Kasumi-1 (cell line): ENCODE measurements around the gene ACYP1.

Experiments
- DNase-seq, 2 experiments: peaks; one replicate each; lab custom pipeline; 2025; lab: John Stamatoyannopoulos, UW

The ACYP1 gene

DNA sequence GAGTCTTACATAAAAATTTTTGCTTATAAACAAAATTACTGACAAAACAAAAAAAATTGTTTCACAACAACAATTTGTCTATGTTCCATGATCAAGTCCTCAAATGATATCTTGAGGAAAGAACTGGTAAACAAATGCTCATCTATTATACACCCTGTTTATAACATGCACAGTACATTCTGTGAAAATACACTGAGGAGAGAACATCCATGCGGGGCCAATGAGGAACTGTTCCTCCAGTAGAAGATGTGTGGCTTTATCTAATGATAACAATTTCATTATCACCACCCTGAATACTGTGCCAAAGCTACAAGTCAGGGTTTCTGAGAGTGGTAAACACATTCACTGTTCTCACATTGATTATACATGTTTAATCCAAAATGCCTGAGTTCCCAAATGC is 23.3 kb downstream of the ACYP1 start:
- DNase-seq = no peak

DNA sequence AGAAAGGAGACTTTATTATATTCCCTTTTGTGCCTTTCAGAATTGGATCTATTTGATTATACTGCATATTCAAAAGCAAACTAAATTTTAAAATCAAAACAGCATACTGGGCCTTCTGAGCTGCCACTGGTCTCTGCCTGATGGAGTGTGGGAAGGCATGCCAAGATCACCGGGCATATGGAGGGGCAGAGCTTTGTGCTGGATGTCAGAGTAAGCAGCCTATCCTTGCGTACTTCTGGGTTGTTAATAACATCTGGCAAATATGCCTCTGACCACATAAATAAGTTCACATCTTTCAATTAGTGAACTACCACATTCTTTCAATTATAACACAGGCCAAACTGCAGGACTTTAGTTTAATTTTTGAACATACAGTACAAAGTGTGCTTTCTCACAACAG is 30.9 kb downstream of the ACYP1 start:
- DNase-seq = no peak

DNA sequence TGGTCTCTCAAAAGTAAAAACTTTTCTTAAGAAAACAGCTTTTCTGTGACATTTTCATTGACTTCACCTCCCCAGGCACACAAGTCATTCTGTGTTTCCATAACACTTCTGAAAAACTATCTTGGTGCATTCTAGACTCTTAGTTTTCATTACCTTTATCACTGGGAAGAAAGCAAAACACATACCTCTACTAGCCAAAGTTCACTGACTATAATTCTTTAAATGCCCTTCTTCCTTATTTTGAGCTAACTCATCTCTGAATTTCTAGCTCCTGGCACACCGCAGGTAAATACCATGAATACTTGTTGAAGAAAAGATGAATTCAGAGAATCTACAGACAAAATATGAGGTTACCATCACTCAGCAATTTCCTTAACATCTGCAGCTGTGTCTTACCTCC is 33.7 kb downstream of the ACYP1 start:
- DNase-seq = no peak

DNA sequence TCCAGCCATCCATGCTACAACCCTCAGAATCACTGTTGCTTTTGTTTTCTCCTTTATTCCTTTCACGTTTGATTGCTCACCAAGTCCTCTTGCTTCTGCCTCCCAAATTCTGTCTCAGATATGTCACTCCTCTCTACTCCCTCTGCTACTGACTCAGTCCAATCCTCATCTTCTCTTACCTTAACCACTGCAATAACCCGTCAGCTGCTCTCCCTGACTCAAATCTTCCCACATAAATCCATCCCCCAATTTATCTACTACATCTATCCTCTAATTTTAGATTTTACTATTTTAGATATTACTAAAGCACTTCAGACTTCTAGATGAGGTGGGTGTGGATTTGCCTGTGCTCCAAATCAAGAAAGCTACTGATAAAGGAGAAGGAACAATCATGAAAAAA is 37.9 kb downstream of the ACYP1 start:
- DNase-seq = no peak

DNA sequence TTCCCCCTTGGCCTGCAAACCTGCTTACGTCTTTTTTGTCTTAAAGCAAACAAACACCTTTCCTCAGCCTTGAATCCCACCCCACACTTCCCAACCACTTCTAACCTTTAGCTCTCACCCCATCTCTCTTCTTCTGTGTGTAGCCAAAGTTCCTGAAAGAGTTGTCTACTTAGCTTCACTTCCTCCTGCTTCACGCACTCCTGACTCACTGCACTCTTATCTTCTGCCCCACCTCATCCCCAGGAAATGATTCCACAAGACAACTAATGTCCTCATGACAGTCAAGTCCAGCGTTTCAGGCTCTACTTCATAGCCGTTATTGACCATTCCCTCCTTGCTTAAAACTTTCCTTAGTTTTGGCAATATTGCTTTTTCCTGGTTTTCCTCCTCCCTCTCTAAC is 38.7 kb downstream of the ACYP1 start:
- DNase-seq = peak in 1 of 2 experiments; percentile 6

DNA sequence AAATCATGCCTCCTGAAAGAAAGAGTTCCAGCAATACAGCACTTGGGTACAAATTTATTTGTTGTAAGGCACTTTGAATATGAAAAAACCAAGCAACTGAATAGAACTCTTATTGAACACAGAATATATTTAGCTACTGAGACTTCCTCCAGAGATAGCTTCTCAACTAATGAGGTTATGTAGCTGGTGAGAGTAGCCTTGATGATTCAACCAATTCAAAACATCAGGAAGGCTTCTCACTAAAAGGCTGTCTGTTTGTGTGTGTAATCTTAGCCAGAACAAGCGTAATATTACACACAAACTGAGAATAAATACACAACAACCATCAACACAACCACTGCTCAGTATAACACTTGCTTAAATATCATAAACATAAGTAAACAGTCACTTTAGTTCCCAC is 40.7 kb downstream of the ACYP1 start:
- no peak for DNase-seq

DNA sequence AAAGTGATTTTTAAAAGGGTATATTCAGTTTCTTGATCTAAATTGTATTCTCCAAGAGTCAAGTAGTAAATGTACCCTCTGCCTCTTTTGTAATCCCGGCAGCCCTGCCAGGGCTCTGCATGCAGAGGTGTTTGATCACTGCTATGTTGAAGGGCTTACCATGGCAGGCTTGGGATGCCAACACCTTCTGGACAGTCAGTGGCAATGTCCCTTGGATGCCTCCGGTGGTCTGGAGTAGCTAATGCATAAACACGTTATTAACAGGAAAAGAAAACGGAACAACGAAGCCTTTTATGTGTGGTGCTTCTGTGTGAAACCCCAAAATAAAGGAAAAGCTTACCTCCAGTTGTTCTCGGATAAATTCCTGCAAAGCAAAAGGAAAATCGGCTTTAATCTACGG is 41.2 kb downstream of the ACYP1 start:
- DNase-seq = peak in 1 of 2 experiments; percentile 10

DNA sequence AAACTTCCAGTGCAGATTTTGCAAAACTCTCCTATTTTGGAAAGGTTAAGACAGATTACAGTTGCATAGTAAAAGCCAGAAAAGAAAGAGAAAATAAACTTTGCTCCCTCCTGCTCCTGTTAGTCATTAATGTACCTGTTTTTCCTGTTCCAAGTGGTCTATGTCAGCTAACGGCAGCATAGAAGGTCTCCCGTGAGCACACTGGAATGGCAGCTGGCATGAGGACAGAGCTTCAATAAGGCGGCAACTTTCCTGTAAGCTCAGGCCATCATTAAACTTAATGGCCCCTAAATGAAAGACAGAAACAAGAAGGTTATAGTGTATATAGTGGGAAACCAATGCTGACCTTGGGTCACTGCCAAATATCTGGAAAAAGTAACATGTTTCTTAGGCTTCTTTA is 45.1 kb downstream of the ACYP1 start:
- no peak for DNase-seq

DNA sequence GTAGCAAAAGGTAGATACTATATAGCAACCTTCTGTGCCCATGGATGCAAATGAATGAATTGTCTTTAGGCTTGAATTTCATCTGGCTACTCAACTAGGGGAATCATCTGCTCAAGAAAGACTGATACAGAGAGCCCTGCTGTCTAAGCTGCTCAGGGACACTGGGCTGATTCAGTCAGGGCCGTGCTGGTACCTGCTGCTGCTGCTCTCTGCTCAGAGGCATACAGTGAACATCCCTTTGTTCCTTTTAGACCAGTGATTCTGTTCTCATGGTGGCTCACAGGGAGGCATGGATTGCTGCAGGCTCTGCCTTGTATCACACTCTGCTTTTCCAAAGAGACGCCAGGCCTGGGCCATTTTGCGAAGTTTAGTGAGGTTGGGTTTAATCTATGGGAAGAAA is 47.0 kb downstream of the ACYP1 start:
- no peak for DNase-seq

DNA sequence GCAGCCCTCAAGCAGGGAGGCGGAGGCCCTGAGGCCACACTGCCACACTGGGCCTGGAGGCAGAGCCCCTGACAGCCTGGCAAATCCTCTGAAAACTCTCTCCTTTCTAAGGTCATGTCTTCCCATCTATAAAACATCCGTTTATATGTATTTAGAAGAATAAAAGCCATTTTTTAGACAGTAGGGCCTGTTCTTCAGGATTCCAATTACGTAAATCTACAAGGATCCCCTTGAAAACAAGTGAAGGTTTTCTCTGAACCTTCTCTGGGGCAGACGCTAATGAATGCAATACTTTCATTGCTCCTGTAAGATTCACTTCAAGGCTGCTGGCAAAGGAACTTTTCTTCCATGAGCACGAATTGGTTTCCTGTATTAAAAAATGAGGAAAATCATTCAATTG is 48.3 kb downstream of the ACYP1 start:
- DNase-seq = no peak

DNA sequence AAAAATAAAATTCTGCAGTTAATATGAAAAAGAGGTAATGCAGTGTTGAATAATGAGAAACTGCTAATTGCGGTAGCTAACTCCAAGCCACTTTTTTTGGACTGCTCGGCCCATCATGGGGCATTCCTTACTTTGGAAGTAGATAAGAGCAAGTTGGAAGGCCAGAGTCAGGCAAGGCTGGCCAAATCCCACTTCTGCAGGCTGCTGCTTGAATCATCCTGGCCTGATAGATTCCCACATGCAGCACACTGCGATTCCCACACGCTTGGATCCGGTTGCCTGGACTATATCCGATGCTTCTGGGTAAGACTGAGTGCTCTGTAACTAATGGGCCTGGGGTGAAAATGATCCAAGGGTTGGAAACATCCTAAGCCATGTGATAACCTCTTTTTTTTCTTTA is 50.5 kb downstream of the ACYP1 start:
- no peak for DNase-seq

DNA sequence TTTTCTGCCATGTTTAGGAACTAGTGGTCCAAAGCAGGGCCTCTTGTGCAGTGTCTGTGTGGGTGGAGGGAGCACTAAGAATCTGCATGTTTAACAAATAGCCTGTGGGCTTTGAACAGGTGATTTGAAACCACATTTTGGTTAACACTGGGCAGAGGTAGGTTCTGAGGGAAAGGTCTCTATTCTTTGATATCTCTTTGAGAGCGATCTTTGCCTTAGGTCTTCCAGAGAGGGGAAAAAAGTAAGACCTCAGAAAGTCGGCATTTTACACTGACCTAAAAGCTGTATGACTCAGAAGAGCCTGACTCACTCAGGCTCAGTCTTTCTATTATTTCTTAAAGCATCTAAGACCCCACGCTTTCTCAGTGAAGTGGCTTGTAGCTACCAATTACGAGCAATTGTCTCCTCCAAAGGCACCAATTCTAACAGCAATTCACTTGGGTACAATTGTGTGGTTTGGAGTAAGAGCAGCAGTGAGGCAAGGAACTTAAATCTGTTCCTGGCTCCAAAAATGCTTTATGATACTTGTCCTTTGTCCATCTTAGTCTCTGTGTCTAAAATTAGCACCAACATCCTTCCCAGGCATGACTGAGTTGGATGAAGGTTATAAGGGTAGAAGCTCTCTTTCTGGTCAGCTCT is 52.3 kb downstream of the ACYP1 start:
- no peak for DNase-seq

DNA sequence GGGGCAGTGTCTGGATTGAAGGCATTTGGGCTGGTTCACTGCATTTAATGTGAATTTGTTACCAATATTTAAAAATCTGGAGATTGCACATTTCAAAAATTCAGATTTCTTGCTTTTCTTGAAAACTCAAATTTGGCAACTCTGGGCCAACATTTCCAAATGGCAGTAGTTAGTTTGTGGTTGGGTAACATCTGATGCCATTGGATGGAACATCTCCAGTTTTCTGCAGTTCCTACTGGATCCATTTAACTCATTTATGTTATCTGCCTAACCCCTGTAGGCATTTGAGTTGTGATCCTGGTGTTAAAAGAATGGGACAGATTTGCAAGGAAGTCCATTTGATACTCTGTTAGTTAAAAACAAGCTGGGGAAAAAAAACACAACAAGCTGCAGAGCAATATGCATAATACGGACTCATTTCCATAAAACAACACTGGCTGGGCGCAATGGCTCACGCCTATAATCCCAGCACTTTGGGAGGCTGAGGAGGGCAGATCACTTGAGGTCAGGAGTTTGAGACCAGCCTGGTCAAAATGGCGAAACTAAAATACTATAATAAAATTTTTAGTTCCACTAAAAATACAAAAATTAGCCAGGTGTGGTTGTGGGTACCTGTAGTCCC is 53.2 kb downstream of the ACYP1 start:
- no peak for DNase-seq

DNA sequence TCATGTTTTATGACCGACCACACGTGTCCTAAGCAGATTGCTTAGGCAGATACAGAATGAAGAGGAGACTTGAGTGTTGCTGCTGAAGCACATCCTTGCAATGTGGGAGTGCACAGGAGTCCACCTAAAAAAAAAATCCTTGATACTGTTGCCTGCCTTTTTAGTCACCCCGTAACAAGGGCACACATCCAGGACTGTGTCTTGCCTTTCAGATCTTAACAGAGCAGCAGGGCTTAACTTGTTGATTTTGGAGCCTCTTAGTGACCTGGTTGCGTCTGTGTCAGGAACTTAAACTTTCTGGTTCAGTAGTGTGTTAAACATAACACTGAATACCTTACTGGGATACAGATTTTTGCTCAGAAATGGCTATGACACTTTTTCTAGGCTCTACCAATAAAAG is 54.6 kb downstream of the ACYP1 start:
- no peak for DNase-seq

DNA sequence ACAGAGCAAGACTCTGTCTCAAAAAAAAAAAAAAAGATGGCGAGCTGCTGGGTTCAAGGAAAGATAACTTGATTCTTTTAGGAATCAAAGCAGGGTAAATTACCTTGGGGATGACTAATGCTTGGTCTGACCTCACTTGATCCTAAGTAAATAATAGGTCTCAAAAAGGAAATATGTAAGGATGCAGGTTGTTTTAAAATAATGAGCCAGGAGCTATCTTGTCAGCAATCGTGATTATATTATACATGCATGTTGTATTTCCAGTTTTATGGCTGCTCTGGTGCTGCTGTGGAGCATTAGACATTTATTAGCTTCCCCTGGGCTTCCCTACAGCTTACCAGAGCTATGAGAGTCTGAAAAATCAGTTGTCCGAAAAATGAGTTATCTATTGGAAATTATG is 58.5 kb downstream of the ACYP1 start:
- DNase-seq = no peak

DNA sequence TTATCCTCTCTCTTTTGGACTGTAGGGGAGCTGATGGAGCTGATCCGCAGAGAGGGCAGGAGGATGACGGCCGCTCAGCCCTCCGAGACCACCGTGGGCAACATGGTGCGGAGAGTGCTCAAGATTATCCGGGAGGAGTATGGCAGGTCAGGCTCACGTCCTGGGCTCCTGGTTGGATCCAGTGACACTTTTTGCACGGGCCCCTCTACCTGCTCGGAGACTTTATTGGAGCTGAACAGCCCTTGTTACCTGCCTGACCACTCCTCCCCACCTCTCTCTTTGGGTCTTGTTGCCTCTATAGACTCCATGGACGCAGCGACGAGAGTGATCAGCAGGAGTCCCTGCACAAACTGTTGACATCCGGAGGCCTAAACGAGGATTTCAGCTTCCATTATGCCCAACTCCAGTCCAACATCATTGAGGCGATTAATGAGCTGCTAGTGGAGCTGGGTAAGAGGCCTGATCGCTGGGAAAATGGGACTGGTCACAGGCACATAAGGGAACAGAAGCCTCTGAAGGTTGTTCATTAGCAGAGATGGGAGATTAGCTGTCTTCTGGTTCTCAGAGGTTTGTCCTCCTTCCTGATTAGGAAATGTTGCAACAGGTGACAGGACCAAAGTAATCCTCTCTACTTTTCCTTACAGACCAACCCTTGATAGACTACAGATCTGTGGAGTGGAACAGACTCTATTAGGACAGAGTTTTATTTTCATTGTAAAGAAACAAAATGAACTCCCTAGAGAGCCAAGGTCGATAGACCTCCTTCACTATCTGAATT is 60.4 kb downstream of the ACYP1 start:
- no peak for DNase-seq
